Epithelial cell of esophagus (primary cell): ENCODE data around the gene KLRD1.
"Not testable (repeated sequence)": the region's sequence is repeated elsewhere in the genome, so short reads cannot be mapped to it uniquely, and the experiment has no call there.

Experiments used
- DNase-seq: peaks from one replicate; pipeline ENCODE4 v3.0.0; 2010; ENCODE audit warnings: low read depth
- H3K4me3 ChIP-seq: 2 replicates; pipeline ENCODE4 v1.5.1; 2011; ENCODE audit warnings: mild to moderate bottlenecking, low read length, control low read depth
- TF ChIP-seq, protein P1 (sequence below): IDR thresholded peaks from 2 replicates; pipeline ENCODE4 v1.5.1; 2011; ENCODE audit warnings: low read depth, mild to moderate bottlenecking, low read length, control low read depth, inconsistent platforms; ENCODE audit not compliant: insufficient read depth; ENCODE audit errors: missing control alignments

KLRD1 gene

DNA sequence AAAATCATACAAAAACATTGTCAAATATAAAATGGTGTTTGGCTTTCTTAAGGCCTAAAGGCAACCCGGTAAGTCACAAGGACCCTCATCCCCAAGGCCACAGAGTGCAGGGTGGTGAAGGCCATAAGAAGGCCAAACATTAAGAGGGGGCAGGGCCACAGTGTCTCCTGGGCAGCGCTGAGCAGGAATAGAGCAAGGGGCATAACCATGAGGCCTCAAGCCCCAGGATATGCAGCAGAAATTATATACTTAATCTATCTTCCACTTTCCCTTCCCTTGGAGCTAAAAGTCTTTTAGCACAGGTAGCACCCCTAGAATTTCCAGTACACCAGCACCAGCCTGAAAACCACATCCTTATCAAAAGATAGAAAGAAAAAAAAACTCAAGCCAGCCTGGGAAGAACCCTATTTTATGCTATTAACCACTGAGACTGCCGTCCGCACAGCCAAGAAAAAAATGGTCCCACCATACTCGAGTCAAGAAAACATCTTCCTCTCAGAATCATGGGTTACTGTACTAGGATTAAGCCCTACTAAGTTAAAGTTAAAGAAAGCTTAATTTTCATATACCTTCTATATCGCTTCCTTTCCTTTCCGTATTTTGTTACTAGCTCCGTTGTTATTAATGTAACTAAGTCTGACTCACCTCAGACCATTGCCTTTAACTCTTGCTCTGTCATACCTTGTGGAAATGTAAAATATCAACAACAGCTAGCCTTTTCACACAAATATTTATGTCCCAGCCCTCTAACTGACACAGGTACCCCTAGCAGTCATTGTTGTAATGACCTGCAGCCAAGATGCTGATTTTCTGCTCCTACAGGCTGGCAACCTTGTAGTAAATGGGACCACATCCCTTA is 62.1 kb downstream of the KLRD1 start:
- DNase-seq = no peak
- TF ChIP-seq, protein P1, sequence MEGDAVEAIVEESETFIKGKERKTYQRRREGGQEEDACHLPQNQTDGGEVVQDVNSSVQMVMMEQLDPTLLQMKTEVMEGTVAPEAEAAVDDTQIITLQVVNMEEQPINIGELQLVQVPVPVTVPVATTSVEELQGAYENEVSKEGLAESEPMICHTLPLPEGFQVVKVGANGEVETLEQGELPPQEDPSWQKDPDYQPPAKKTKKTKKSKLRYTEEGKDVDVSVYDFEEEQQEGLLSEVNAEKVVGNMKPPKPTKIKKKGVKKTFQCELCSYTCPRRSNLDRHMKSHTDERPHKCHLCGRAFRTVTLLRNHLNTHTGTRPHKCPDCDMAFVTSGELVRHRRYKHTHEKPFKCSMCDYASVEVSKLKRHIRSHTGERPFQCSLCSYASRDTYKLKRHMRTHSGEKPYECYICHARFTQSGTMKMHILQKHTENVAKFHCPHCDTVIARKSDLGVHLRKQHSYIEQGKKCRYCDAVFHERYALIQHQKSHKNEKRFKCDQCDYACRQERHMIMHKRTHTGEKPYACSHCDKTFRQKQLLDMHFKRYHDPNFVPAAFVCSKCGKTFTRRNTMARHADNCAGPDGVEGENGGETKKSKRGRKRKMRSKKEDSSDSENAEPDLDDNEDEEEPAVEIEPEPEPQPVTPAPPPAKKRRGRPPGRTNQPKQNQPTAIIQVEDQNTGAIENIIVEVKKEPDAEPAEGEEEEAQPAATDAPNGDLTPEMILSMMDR = no peak
- H3K4me3 ChIP-seq = no peak overlapping the region

DNA sequence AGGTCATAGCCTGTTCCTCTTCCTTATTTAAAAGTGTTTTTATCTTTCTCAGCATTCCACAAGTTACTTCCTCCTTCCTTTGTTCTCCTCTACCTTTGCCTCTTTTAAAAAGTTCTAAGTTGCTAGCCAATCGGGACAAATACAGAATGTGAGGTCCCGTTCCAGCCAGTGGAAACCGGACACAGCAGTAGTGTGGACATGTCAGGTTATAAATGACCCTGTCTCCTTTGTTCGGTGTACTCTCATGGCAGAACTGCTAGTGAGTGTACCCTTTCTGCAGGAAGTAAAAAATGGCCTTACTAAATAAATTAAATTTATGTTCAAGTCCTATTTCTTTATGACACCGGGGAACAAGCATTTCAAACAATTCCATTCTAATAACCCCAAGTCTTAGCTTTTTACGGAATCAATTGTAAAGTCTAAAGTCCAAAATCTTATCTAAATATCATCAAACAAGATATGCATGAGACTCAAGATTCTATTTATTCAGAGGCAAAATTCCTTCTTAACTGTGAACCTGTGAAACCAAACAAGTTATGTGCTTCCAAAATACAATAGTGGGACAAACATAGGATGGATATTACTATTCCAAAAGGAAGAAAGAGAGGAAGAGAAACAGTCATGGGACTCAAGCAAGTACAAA is 64.3 kb downstream of the KLRD1 start:
- DNase-seq, H3K4me3 ChIP-seq: not testable (repeated sequence)

DNA sequence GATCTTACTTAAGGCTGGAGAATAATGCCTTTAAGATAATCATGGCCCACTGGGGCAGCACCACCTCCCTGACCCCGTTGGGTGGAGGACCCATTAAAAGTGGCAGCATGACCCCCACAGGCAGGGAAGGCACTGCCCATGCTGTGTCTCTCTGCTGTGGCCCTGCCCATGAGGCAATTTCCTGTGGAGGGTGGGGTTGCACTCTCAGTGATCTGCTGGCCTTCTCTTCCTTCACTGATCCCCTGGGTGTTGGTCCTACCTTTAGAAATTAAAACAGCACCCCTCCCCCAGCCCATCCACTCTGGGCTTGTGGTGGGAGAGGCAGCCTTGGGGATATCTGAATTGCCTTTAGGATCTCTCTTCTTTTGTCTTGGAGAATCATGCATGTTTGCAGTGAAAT is 64.9 kb downstream of the KLRD1 start:
- TF ChIP-seq, protein P1 = no peak
- DNase-seq = no peak
- no peak overlapping the region for H3K4me3 ChIP-seq

DNA sequence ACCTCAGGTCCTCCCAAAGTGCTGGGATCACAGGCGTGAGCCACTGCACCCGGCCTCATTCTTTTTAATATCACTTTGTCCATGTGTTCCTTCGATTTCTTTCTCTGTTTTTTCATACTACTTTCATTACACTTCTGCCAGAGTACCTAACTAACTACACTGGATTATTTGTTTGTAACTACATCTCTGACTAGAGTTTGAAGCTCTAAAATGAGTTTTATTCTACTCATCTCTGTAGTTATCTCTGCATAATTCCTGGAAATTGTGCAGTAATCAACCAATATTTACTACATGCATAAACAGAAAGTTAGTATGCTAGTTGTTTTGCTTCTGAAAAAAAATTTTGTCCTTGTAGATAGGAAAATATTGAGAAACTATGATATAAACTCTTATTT is 67.0 kb downstream of the KLRD1 start:
- TF ChIP-seq, protein P1 = no peak
- no peak for DNase-seq
- no peak overlapping the region for H3K4me3 ChIP-seq

- DNase-seq = peak; percentile 52
- not testable (repeated sequence) for H3K4me3 ChIP-seq
Observed at GRCh38 chr12:10378737-10379136, 71.1 kb downstream of the KLRD1 start.
